A549 treated with dexamethasone at 1 μM for 4 hours (cell line): ENCODE measurements around the gene TP53TG5. TPM values are rescaled to one million over a fixed set of nuclear protein-coding genes. Genes with fewer than 3 reads are reported as not detected.

Source experiments
- total RNA-seq: library from RNA; stranded (reverse); fragments of 200-300 nt; extraction: Qiagen RNA extraction; gene quantifications from 5 replicates; pipeline ENCODE4 v1.2.3, GENCODE V29; 2022

Gene TP53TG5
- total RNA-seq, result not detected in 5 replicates

DNA sequence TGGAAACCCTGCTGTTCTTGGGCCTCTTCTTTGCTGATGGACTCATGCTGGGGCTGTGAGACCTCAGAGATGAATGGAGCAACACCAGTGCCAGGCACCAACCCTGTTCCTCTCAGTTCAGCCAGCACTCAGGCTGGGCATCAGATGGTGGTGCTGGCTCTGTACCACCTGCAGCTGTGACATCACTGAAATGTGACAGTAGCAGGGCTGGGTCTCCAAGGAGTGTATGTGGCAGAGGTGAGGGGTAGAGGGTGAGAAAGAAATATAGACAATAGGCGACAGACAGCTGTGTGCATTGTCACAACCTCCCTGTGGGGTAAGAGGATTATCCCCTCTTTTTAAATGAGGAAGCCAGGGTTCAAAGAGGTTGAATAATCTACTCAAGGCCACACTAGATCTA lies at the start of gene TP53TG5:
TP53TG5 (minus strand) TSS at position 135 of the 400 bp plus-strand sequence; CDS start at position 46, 89 bp downstream.

GRCh38 chr20:45415822-45416637 lies 37.9 kb upstream of the TP53TG5 start, which contains the start of gene PIGT:
Gene PIGT (plus strand): TSS chr20:45416141. CDS start chr20:45416157, 16 bp downstream.

GRCh38 chr20:45407783-45408645 lies 29.9 kb upstream of the TP53TG5 start, which contains the start of gene DBNDD2:
Gene DBNDD2 (plus strand): TSS chr20:45408289. CDS start chr20:45408468, 179 bp downstream.

GRCh38 chr20:45362804-45363610 lies 15.1 kb downstream of the TP53TG5 start, which contains the start of gene SYS1:
Gene SYS1 (plus strand): TSS chr20:45363156. CDS start chr20:45363532, 376 bp downstream.

GRCh38 chr20:45347936-45348778 lies 30.0 kb downstream of the TP53TG5 start, which contains the start of gene SDC4:
Gene SDC4 (minus strand): TSS chr20:45348424. CDS start chr20:45348384, 40 bp downstream.

Other genes with a start within 250 kb of the TP53TG5 start
- 1.9 to 4.3 TPM (median 2.3 TPM) in 5 replicates for gene PI3, start 203.4 kb downstream of the TP53TG5 start, total RNA-seq
- gene SEMG1, start 171.3 kb downstream of the TP53TG5 start, total RNA-seq, result 0.05 TPM in 1 of 5 replicates, not detected in the others
- not detected in 5 replicates for gene SEMG2, start 157.0 kb downstream of the TP53TG5 start, total RNA-seq
- gene SLPI, start 123.8 kb downstream of the TP53TG5 start, total RNA-seq, result 7.6 to 12.8 TPM (median 11.3 TPM) in 5 replicates
- gene RBPJL, start 71.5 kb downstream of the TP53TG5 start, total RNA-seq, result not detected in 5 replicates
- gene MATN4, start 70.0 kb downstream of the TP53TG5 start, total RNA-seq, result 0.03 to 0.14 TPM (median 0.07 TPM) in 5 replicates
- 88.5 to 111 TPM (median 102 TPM) in 5 replicates for gene SDC4, start 29.9 kb downstream of the TP53TG5 start, total RNA-seq
- gene SYS1, start 15.2 kb downstream of the TP53TG5 start, total RNA-seq, result 22.2 to 30.5 TPM (median 28.6 TPM) in 5 replicates
- 21.7 to 26.4 TPM (median 23.8 TPM) in 5 replicates for gene DBNDD2, start 30.0 kb upstream of the TP53TG5 start, total RNA-seq
- 82.5 to 106 TPM (median 104 TPM) in 5 replicates for gene PIGT, start 37.8 kb upstream of the TP53TG5 start, total RNA-seq
- gene WFDC2, start 91.4 kb upstream of the TP53TG5 start, total RNA-seq, result 0.18 TPM in 1 of 5 replicates, not detected in the others
- gene SPINT3, start 137.3 kb upstream of the TP53TG5 start, total RNA-seq, result not detected in 5 replicates
- not detected in 5 replicates for gene WFDC6, start 161.2 kb upstream of the TP53TG5 start, total RNA-seq
- not detected in 5 replicates for gene EPPIN, start 169.1 kb upstream of the TP53TG5 start, total RNA-seq
- not detected in 5 replicates for gene WFDC8, start 201.0 kb upstream of the TP53TG5 start, total RNA-seq